ENCODE data around the gene HLF.

DNA sequence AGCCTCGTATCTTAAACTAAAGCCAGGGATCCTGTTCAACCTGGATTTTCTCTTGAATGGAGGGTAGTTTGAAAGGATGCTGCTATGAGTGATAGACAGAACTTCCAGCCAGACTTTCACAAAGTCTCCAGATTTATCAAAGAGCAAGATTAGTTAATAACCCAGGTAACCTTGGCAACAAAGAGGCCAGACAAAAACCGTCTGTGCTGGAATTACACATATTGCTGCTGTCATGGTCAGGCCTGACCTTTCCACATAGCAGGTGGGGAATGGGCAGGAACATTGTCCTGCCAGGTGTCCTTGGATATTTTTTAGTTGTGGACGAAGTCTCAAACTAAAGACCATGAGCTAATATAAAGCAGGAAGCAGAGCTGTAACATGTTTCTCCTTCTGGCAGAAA lies 52.5 kb downstream of the HLF start:
- no peak for TF ChIP-seq SRF (IDR thresholded peaks at IDR 0.05; ENCODE audit: low read depth)
- TF ChIP-seq, protein P1, sequence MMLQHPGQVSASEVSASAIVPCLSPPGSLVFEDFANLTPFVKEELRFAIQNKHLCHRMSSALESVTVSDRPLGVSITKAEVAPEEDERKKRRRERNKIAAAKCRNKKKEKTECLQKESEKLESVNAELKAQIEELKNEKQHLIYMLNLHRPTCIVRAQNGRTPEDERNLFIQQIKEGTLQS (IDR thresholded peaks at IDR 0.05): no peak
- TF ChIP-seq POLR2AphosphoS5 (IDR thresholded peaks at IDR 0.05; ENCODE audit: low read depth, low read length): no peak
- no peak for TF ChIP-seq CEBPB (IDR thresholded peaks at IDR 0.05; ENCODE audit: low read depth)
- TF ChIP-seq, protein P2, sequence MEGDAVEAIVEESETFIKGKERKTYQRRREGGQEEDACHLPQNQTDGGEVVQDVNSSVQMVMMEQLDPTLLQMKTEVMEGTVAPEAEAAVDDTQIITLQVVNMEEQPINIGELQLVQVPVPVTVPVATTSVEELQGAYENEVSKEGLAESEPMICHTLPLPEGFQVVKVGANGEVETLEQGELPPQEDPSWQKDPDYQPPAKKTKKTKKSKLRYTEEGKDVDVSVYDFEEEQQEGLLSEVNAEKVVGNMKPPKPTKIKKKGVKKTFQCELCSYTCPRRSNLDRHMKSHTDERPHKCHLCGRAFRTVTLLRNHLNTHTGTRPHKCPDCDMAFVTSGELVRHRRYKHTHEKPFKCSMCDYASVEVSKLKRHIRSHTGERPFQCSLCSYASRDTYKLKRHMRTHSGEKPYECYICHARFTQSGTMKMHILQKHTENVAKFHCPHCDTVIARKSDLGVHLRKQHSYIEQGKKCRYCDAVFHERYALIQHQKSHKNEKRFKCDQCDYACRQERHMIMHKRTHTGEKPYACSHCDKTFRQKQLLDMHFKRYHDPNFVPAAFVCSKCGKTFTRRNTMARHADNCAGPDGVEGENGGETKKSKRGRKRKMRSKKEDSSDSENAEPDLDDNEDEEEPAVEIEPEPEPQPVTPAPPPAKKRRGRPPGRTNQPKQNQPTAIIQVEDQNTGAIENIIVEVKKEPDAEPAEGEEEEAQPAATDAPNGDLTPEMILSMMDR (IDR thresholded peaks at IDR 0.05 in 2 of 3, conservative IDR thresholded peaks at IDR 0.05 in 1 of 3; ENCODE audit: borderline replicate concordance in 1 of 3, insufficient read depth in 1 of 3, low read depth in 2 of 3, low read length in 2 of 3): no peak
- TF ChIP-seq ZFX (IDR thresholded peaks at IDR 0.05): no peak
- TF ChIP-seq POLR2A (IDR thresholded peaks at IDR 0.05; ENCODE audit: borderline replicate concordance, extremely low read depth, insufficient read depth, insufficient read length): no peak

Measured in HCT116 (cell line).